B cell (primary cell): ENCODE results near the gene DUXB. TPM values are rescaled to one million over a fixed set of nuclear protein-coding genes. Genes with fewer than 3 reads are reported as not detected.

Experiments used
- ATAC-seq: fragments of 200-7000 bp; cut with Tn5 transposase; one replicate; pipeline ENCODE4 v1.10.0; 2021; ENCODE audit warnings: low read depth, mild to moderate bottlenecking, moderate number of reproducible peaks, moderate library complexity
- CTCF ChIA-PET: fragments of 350-600 bp; sonication (Branson Sonifier 250); formaldehyde crosslinking; loops from one replicate; lab custom pipeline; 2021; ENCODE audit warnings: antibody characterized with exemption, inconsistent platforms; lab: Charles Lee
- POLR2A ChIA-PET: fragments of 350-600 bp; sonication (Branson Sonifier 250); formaldehyde crosslinking; loops from one replicate; lab custom pipeline; 2021; ENCODE audit warnings: antibody characterized with exemption; lab: Charles Lee
- DNase-seq: peaks from one replicate; pipeline ENCODE4 v3.0.0; 2013
- H2AFZ ChIP-seq: 2 replicates; pipeline ENCODE4 v1.6.1; 2012; ENCODE audit warnings: mild to moderate bottlenecking, low read depth, low read length; ENCODE audit not compliant: insufficient read depth, poor library complexity, severe bottlenecking
- H3K27ac ChIP-seq, 2 donors: 1 replicate in 1 of 2; 2 replicates in 1 of 2; pipeline ENCODE4 v1.5.1; 2012 to 2013; ENCODE audit warnings: low read length in 2 of 2, mild to moderate bottlenecking in 2 of 2, moderate library complexity in 1 of 2
- H3K27me3 ChIP-seq, 4 experiments: fragments of 200-600 bp in 1 of 4; sonication (generic) in 1 of 4; replicated peaks in 1 of 4; 1 replicate in 2 of 4; 2 replicates in 2 of 4; pipeline versions ENCODE4 v1.6.1 to v1.7.0; 2013 to 2016; ENCODE audit warnings: low read length in 3 of 4, mild to moderate bottlenecking in 2 of 4, mixed read lengths in 1 of 4, moderate library complexity in 1 of 4; ENCODE audit not compliant: insufficient read depth in 4 of 4, control insufficient read depth in 3 of 4; ENCODE audit errors: control extremely low read depth in 1 of 4
- H3K36me3 ChIP-seq, 2 experiments: replicated peaks in 1 of 2; 1 replicate in 1 of 2; 2 replicates in 1 of 2; pipeline versions ENCODE4 v1.6.1 to v1.7.1; 2013; ENCODE audit warnings: low read length in 1 of 2; ENCODE audit not compliant: insufficient read depth in 2 of 2, control insufficient read depth in 1 of 2; ENCODE audit errors: control extremely low read depth in 1 of 2, extremely low read depth in 1 of 2
- H3K4me1 ChIP-seq, 2 donors: fragments of 200-600 bp in 1 of 2; sonication (generic) in 1 of 2; 1 replicate in 1 of 2; 2 replicates in 1 of 2; pipeline versions ENCODE4 v1.5.1 to v1.6.1; 2013 to 2017; ENCODE audit warnings: low read length in 2 of 2; ENCODE audit not compliant: control insufficient read depth in 2 of 2, insufficient read depth in 2 of 2
- H3K4me2 ChIP-seq: replicated peaks from 2 replicates; pipeline ENCODE3; 2012; ENCODE audit warnings: mild to moderate bottlenecking, low read depth, low read length; ENCODE audit not compliant: poor library complexity, severe bottlenecking
- H3K4me3 ChIP-seq, 5 experiments: fragments of 200-600 bp in 1 of 5; sonication (generic) in 1 of 5; 1 replicate in 3 of 5; 2 replicates in 2 of 5; pipeline versions ENCODE4 v1.5.1 to v1.7.0; 2011 to 2016; ENCODE audit warnings: low read length in 4 of 5, mild to moderate bottlenecking in 4 of 5, low read depth in 2 of 5, control low read depth in 1 of 5, moderate library complexity in 1 of 5; ENCODE audit not compliant: insufficient read depth in 1 of 5; ENCODE audit errors: control extremely low read depth in 1 of 5, extremely low read depth in 1 of 5
- H3K79me2 ChIP-seq: fragments of 200-600 bp; sonication (generic); one replicate; pipeline ENCODE4 v1.6.0; 2016; ENCODE audit warnings: low read length; ENCODE audit not compliant: control insufficient read depth, insufficient read depth
- H3K9ac ChIP-seq: fragments of 200-600 bp; sonication (generic); 2 replicates; pipeline ENCODE4 v1.6.1; 2017; ENCODE audit warnings: mild to moderate bottlenecking, low read length, moderate library complexity
- H3K9me3 ChIP-seq, 3 donors: one replicate each; pipeline versions ENCODE4 v1.6.1 to v1.7.1; 2013; ENCODE audit warnings: low read length in 2 of 3; ENCODE audit not compliant: control insufficient read depth in 2 of 3, insufficient read depth in 1 of 3; ENCODE audit errors: control extremely low read depth in 1 of 3
- H4K20me1 ChIP-seq: 2 replicates; pipeline ENCODE4 v1.6.0; 2012; ENCODE audit warnings: mild to moderate bottlenecking, low read length; ENCODE audit not compliant: insufficient read depth, control insufficient read depth, poor library complexity, severe bottlenecking
- H3K27ac Mint-ChIP-seq: one replicate; pipeline ENCODE4 v1.8.0; 2021; ENCODE audit warnings: mixed read lengths
- H3K27me3 Mint-ChIP-seq: one replicate; pipeline ENCODE4 v1.8.0; 2021; ENCODE audit warnings: mixed read lengths
- H3K4me1 Mint-ChIP-seq: one replicate; pipeline ENCODE4 v1.8.0; 2021; ENCODE audit warnings: mixed read lengths
- H3K4me3 Mint-ChIP-seq: one replicate; pipeline ENCODE4 v1.8.0; 2021; ENCODE audit warnings: mixed read lengths
- H3K9me3 Mint-ChIP-seq: one replicate; pipeline ENCODE4 v1.8.0; 2022; ENCODE audit warnings: mixed read lengths; ENCODE audit not compliant: insufficient read depth
- EZH2 ChIP-seq: IDR thresholded peaks from 2 replicates; pipeline ENCODE4 v1.6.1; 2012; ENCODE audit warnings: borderline replicate concordance, low read depth, mild to moderate bottlenecking, moderate library complexity, low read length; ENCODE audit not compliant: insufficient read depth, poor library complexity, severe bottlenecking
- WGBS: methylation state at CpG from one replicate; pipeline ENCODE4 v1.1.5; 2013; ENCODE audit warnings: missing lambda C conversion rate; ENCODE audit not compliant: insufficient coverage; 5-methylcytosine and 5-hydroxymethylcytosine counted together
- intact Hi-C: fragments of 100-400 bp; cut with micrococcal nuclease; formaldehyde crosslinking; loops from one replicate; pipeline ENCODE4 v1.10.0; 2022
- polyA plus RNA-seq: library from polyadenylated mRNA; depleted of rRNA; stranded (reverse); fragments of >200 nt; gene quantifications from 2 replicates; pipeline ENCODE4 v1.2.3, GENCODE V29; 2012
- total RNA-seq, 2 donors: library from RNA; stranded (reverse); fragments of 120-200 nt in 1 of 2; gene quantifications; 1 replicate in 1 of 2; 2 replicates in 1 of 2; pipeline versions ENCODE4 v1.2.3 to v1.2.4, GENCODE V29; 2013 to 2022
- TF ChIP-seq, protein P1 (sequence below): fragments of 200-600 bp; IDR thresholded peaks from one replicate; pipeline ENCODE4 v1.8.0; 2022; ENCODE audit warnings: antibody characterized with exemption, mild to moderate bottlenecking

DUXB gene
- total and polyA plus RNA-seq, 2 donors (not counting 1 experiment from before 2014, with no cell fraction given) = not detected

DNA sequence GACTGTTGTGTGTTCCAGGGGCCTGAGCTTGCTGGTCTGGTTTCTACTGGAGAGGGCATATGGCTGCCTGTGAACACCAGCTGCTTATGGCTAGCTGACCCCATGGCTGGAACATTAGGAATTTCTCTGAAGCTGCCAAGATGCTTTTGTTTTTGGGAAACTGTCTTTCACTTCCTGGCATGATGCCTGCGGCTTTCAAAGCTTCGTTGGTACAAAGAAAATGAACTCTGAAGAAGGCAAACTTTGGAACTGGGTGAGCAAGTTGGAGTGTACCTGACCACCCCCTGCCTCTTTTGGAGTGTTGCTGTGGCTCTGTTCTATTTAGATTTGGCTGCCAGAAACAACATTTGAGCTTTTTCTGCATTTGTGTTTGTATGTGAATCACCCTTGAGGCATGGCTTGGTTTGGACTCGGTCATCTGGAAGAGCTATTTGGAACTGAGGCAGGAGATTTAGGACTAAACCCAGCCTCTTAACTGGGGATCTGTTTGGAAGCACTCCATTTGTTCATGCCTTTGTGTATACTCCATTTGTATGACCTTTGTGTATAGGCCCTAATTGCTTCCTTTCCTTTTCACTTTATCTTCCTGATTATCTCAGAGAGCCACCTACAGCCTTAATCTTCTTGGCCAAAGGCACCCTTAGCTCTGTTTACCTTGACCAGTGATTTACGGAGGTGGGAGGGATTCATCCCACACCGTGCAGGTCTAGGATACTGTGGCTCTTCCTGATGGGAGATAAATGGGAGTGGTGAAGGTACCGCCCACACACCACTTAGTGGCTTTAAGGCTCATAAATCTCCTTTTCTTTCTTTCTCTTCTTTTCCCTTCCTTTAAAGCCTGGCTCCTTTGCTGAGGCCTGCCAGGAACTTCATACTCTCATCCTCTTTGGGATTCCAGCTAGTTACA, 32.3 kb upstream of the DUXB start:
- DNase-seq = no peak
- no peak overlapping the region for H3K4me3 Mint-ChIP-seq
- intact Hi-C loops = no loop called here
- WGBS = 77% methylated on average over 3 of the region's 6 CpGs
- peaks cover 3% of the 10 kb centered on the region for H3K27me3 Mint-ChIP-seq
- no peaks in the 10 kb centered on the region for H4K20me1 ChIP-seq
- H3K27me3 ChIP-seq = no peaks in the 10 kb centered on the region
- H3K4me3 ChIP-seq = no peak overlapping the region
- no peak for ATAC-seq
- H3K9ac ChIP-seq = no peak overlapping the region
- H3K27ac Mint-ChIP-seq = no peak overlapping the region
- H3K9me3 Mint-ChIP-seq = no peaks in the 10 kb centered on the region
- ChIA-PET CTCF (no interaction called here), POLR2A (interaction anchor here (0.6 kb wide), 1 partner anchor 29 kb away, joined by 3 read pairs; no protein-coding TSS in a partner anchor)
- no peaks in the 10 kb centered on the region for H3K9me3 ChIP-seq
- H2AFZ ChIP-seq = no peak overlapping the region
- H3K4me1 Mint-ChIP-seq = no peaks in the 10 kb centered on the region
- no peak for TF ChIP-seq EZH2
- TF ChIP-seq, protein P1, sequence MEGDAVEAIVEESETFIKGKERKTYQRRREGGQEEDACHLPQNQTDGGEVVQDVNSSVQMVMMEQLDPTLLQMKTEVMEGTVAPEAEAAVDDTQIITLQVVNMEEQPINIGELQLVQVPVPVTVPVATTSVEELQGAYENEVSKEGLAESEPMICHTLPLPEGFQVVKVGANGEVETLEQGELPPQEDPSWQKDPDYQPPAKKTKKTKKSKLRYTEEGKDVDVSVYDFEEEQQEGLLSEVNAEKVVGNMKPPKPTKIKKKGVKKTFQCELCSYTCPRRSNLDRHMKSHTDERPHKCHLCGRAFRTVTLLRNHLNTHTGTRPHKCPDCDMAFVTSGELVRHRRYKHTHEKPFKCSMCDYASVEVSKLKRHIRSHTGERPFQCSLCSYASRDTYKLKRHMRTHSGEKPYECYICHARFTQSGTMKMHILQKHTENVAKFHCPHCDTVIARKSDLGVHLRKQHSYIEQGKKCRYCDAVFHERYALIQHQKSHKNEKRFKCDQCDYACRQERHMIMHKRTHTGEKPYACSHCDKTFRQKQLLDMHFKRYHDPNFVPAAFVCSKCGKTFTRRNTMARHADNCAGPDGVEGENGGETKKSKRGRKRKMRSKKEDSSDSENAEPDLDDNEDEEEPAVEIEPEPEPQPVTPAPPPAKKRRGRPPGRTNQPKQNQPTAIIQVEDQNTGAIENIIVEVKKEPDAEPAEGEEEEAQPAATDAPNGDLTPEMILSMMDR = no peak
- H3K27ac ChIP-seq = no peak overlapping the region
- H3K36me3 ChIP-seq = no peaks in the 10 kb centered on the region
- H3K4me1 ChIP-seq = no peaks in the 10 kb centered on the region
- no peaks in the 10 kb centered on the region for H3K79me2 ChIP-seq
- H3K4me2 ChIP-seq = no peak overlapping the region

DNA sequence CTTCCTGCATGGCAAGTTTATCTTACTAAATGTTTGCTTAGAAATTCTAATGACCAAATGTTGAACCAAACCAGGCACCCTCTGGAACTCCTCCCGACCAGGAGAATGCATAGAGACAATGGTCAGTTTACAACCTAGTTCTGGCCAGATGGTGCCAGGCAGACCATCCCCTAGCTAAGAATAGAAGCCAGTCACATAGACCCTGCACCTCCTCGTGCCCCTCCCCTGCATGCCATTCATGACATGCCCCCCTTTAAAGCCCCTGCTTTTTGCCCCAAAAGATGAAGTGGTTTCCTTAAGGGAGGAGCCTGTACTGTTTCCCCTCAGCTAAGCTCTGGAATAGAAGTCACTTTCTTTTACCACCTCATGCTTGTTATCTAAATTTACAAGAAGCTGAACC, 31.6 kb upstream of the DUXB start:
- TF ChIP-seq, protein P1 = no peak
- TF ChIP-seq EZH2 = no peak
- H3K9me3 ChIP-seq = no peaks in the 10 kb centered on the region
- Mint-ChIP-seq H3K27ac (no peak overlapping the region), H3K4me1 (no peaks in the 10 kb centered on the region), H3K9me3 (no peaks in the 10 kb centered on the region), H3K4me3 (no peak overlapping the region), H3K27me3 (peaks cover 3% of the 10 kb centered on the region)
- DNase-seq (no peak), ATAC-seq (no peak)
- 100% methylated on average over 1 of the region's 2 CpGs for WGBS
- CTCF ChIA-PET = interaction anchor here (0.7 kb wide), 1 partner anchor 32 kb away, joined by 3 read pairs; no protein-coding TSS in a partner anchor
- no peak overlapping the region for H3K4me3 ChIP-seq
- no peak overlapping the region for H2AFZ ChIP-seq
- H3K79me2 ChIP-seq = no peaks in the 10 kb centered on the region
- H3K9ac ChIP-seq = no peak overlapping the region
- H3K4me2 ChIP-seq = no peak overlapping the region
- H3K4me1 ChIP-seq = no peaks in the 10 kb centered on the region
- no peaks in the 10 kb centered on the region for H4K20me1 ChIP-seq
- POLR2A ChIA-PET = interaction anchor here (0.6 kb wide), 1 partner anchor 28 kb away, joined by 3 read pairs; no protein-coding TSS in a partner anchor
- no peaks in the 10 kb centered on the region for H3K27me3 ChIP-seq
- no peak overlapping the region for H3K27ac ChIP-seq
- no peaks in the 10 kb centered on the region for H3K36me3 ChIP-seq
- intact Hi-C loops = no loop called here
